Uterus (tissue), 4 donors: Measurements from ENCODE around the gene BORCS8. TPM values are rescaled to one million over a fixed set of nuclear protein-coding genes. Genes with fewer than 3 reads are reported as not detected.
"Not testable (repeated sequence)": the region's sequence is repeated elsewhere in the genome, so short reads cannot be mapped to it uniquely, and the experiment has no call there.

Source experiments
- DNase-seq, 2 donors: peaks; one replicate each; pipeline ENCODE4 v3.0.0-alpha.2; 2019 to 2020
- H3K27ac ChIP-seq, 2 donors: fragments of 200-600 bp; sonication (generic); 1 replicate in 1 of 2; 2 replicates in 1 of 2; pipeline ENCODE4 v1.5.1; 2016 to 2018
- H3K27me3 ChIP-seq, 2 donors: fragments of 200-600 bp; sonication (generic); one replicate each; pipeline ENCODE4 v1.5.1; 2018 to 2019; ENCODE audit warnings: control low read depth in 1 of 2
- H3K36me3 ChIP-seq, 2 donors: fragments of 200-600 bp; sonication (generic); one replicate each; pipeline ENCODE4 v1.5.1; 2019; ENCODE audit warnings: control low read depth in 1 of 2
- H3K4me1 ChIP-seq, 2 donors: fragments of 200-600 bp; sonication (generic); one replicate each; pipeline ENCODE4 v1.5.1; 2018 to 2019; ENCODE audit warnings: control low read depth in 1 of 2
- H3K4me3 ChIP-seq, 2 donors: fragments of 200-600 bp; sonication (generic); 1 replicate in 1 of 2; 2 replicates in 1 of 2; pipeline ENCODE4 v1.5.1; 2018 to 2019; ENCODE audit warnings: mild to moderate bottlenecking in 1 of 2
- H3K9me3 ChIP-seq, 2 donors: fragments of 200-600 bp; sonication (generic); one replicate each; pipeline ENCODE4 v1.5.1; 2019; ENCODE audit warnings: control low read depth in 1 of 2
- POLR2A ChIP-seq, 2 donors: fragments of 450-650 bp; IDR thresholded peaks; one replicate each; pipeline ENCODE4 v1.6.1; 2016; ENCODE audit warnings: antibody characterized with exemption in 2 of 2, mild to moderate bottlenecking in 1 of 2, moderate library complexity in 1 of 2
- intact Hi-C: fragments of 100-400 bp; cut with DNase I; formaldehyde crosslinking; loops from one replicate; pipeline ENCODE4 v1.15.1; 2023; ENCODE audit warnings: low total_unique reads
- total RNA-seq, 4 donors: library from RNA; depleted of rRNA in 3 of 4; stranded (reverse); fragments of >200 nt in 3 of 4; gene quantifications; one replicate each; pipeline versions ENCODE4 v1.1.0 to v1.2.4, GENCODE V29; 2014 to 2023
- TF ChIP-seq, protein P1 (sequence below), 4 experiments: fragments of 200-600 bp in 2 of 4; fragments of 450-650 bp in 2 of 4; sonication (generic) in 2 of 4; IDR thresholded peaks; one replicate each; pipeline ENCODE4 v1.5.1; 2016 to 2019; ENCODE audit warnings: antibody characterized with exemption in 4 of 4, mild to moderate bottlenecking in 2 of 4, moderate library complexity in 1 of 4
- donor health status: DM: yes; HTN: yes; CAD: no.

Gene BORCS8
- total RNA-seq, 4 donors from 2014 or later, result 0.26 to 28.4 (median 4.0) TPM; not detected in 1

DNA sequence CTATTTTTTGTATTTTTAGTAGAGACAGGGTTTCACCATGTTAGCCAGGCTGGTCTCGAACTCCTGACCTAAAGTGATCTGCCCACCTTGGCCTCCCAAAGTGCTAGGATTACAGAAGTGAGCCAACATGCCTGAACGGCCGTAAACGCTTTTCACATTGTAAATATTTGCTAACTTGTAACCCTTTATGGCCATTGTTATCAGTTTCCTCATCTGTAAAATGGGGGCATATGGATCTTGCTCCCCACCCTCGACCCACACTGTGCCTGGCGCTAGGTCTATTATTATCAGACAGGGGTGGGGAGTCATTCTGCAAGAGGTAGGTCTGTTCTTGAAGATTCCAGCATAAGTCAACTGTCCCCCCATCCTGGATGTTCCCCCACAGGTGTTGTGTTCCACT, 31.7 kb upstream of the BORCS8 start:
- Histone ChIP-seq H3K36me3 (no peaks in the 10 kb centered on the region), H3K4me1 (peaks cover 0 to 4% of the 10 kb centered on the region in 2 donors), H3K27me3 (peaks cover 0 to 11% of the 10 kb centered on the region in 2 donors), H3K9me3 (no peaks in the 10 kb centered on the region), H3K4me3 (no peak overlapping the region), H3K27ac (no peak overlapping the region)
- DNase-seq, result no peak
- intact Hi-C loops, result no loop called here
- TF ChIP-seq POLR2A (IDR thresholded peaks at IDR 0.05), result no peak
- TF ChIP-seq, protein P1, sequence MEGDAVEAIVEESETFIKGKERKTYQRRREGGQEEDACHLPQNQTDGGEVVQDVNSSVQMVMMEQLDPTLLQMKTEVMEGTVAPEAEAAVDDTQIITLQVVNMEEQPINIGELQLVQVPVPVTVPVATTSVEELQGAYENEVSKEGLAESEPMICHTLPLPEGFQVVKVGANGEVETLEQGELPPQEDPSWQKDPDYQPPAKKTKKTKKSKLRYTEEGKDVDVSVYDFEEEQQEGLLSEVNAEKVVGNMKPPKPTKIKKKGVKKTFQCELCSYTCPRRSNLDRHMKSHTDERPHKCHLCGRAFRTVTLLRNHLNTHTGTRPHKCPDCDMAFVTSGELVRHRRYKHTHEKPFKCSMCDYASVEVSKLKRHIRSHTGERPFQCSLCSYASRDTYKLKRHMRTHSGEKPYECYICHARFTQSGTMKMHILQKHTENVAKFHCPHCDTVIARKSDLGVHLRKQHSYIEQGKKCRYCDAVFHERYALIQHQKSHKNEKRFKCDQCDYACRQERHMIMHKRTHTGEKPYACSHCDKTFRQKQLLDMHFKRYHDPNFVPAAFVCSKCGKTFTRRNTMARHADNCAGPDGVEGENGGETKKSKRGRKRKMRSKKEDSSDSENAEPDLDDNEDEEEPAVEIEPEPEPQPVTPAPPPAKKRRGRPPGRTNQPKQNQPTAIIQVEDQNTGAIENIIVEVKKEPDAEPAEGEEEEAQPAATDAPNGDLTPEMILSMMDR (IDR thresholded peaks at IDR 0.05), result no peak

DNA sequence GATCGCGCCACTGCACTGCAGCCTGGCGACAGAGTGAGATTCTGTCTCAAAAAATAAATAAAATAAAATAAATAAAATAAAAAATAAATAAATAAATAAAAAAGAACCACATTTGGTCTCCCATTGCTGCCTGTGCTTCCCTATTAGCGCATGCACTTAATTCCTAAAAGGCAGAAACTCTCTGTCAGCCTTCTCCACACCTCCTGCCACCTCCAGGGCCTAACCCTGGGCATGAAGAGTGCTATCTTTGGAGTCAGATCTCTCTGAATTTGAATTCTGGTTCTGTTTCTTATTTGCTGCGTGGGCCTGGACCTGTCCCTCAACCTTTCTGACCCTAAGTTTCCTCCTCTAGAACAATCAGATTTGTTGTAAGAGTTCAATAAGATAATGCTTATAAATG, 31.1 kb upstream of the BORCS8 start:
- intact Hi-C loops, result no loop called here
- Histone ChIP-seq H3K27me3 (peaks cover 0 to 11% of the 10 kb centered on the region in 2 donors), H3K9me3 (no peaks in the 10 kb centered on the region), H3K27ac (no peak overlapping the region), H3K4me1 (peaks cover 0 to 4% of the 10 kb centered on the region in 2 donors), H3K4me3 (no peak overlapping the region), H3K36me3 (no peaks in the 10 kb centered on the region)
- DNase-seq, result no peak
- TF ChIP-seq, protein P1 (IDR thresholded peaks at IDR 0.05), result no peak
- TF ChIP-seq POLR2A (IDR thresholded peaks at IDR 0.05), result no peak

DNA sequence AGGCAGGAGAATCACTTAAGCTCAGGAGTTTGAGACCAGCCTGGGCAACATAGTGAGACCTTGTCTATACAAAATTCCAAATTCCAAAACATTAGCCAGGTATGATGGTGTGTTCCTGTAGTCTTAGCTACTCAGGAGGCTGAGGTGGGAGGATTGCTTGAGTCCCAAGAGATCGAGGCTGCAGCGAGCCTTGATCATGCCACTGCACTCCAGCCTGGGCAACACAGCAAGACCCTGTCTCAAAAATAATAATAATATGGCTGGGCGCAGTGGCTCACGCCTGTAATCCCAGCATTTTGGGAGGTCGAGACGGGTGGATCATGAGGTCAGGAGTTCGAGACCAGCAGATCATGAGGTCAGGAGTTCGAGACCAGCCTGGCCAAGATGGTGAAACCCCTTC, 29.0 kb upstream of the BORCS8 start:
- DNase-seq, H3K27ac ChIP-seq, H3K4me1 ChIP-seq, H3K4me3 ChIP-seq, H3K27me3 ChIP-seq, H3K9me3 ChIP-seq, H3K36me3 ChIP-seq, intact Hi-C loops: not testable (repeated sequence)

DNA sequence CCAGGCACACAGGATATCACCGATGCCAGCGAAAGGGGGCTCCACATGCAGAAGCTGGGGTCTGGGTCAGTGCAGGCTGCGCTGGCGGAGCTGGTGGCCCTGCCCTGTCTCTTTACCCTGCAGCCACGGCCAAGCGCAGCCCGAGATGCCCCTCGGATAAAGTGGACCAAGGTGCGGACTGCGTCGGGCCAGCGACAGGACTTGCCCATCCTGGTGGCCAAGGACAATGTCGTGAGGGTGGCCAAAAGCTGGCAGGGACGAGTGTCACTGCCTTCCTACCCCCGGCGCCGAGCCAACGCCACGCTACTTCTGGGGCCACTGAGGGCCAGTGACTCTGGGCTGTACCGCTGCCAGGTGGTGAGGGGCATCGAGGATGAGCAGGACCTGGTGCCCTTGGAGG, 27.0 kb upstream of the BORCS8 start:
- Histone ChIP-seq H3K27ac (no peak overlapping the region), H3K27me3 (peaks cover 0 to 9% of the 10 kb centered on the region in 2 donors), H3K4me3 (no peak overlapping the region), H3K36me3 (no peaks in the 10 kb centered on the region), H3K4me1 (no peaks in the 10 kb centered on the region), H3K9me3 (no peaks in the 10 kb centered on the region)
- DNase-seq, result no peak
- TF ChIP-seq, protein P1 (IDR thresholded peaks at IDR 0.05), result no peak
- TF ChIP-seq POLR2A (IDR thresholded peaks at IDR 0.05), result no peak
- intact Hi-C loops, result no loop called here

DNA sequence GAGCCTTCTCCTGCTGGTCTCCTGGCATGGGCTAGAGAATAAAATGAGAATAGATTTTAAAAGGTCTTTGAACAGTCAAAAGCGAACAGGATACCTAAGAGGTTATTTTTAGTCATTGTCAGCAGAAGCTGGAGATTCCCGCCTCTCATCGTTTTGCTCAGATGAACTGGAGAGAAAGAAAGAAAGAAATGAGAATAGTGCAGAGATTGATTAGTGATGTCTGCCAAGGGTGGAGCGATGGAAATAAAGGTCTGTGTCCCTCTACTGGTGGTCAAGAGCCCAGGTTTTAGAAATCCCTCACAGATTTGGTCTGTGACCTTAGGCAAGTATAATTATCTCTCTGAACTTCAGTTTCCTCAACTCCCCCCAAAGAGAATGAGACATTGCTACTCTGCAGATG, 25.1 kb upstream of the BORCS8 start:
- H3K4me3 ChIP-seq, result no peak overlapping the region
- intact Hi-C loops, result no loop called here
- H3K4me1 ChIP-seq, result no peaks in the 10 kb centered on the region
- no peak for TF ChIP-seq POLR2A (IDR thresholded peaks at IDR 0.05)
- TF ChIP-seq, protein P1 (IDR thresholded peaks at IDR 0.05), result no peak
- peaks cover 0 to 16% of the 10 kb centered on the region in 2 donors for H3K27me3 ChIP-seq
- no peaks in the 10 kb centered on the region for H3K9me3 ChIP-seq
- no peak overlapping the region for H3K27ac ChIP-seq
- no peak for DNase-seq
- no peaks in the 10 kb centered on the region for H3K36me3 ChIP-seq

DNA sequence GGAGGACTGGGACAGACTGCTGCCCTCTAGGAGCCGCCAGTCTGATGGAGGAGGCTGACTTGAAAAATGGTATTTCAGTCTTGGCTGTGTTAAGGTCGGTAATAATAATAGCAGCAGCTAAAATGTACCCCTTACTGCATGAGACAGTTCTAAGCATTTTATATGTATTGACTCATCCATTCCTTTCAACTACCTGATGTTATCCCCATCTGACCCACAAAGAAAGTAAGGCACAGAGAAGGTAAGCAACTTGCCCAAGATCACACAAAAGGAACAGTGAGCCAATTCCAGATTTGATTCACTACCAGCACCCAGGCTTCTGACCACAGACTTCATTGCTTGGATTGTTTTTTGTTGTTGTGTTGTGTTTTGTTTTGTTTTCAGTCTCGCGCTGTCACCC, 23.8 kb upstream of the BORCS8 start:
- H3K4me3 ChIP-seq, result no peak overlapping the region
- H3K27me3 ChIP-seq, result peaks cover 0 to 21% of the 10 kb centered on the region in 2 donors

More for the DNA sequence above, 23.8 kb upstream of the BORCS8 start:
- no peak for TF ChIP-seq POLR2A (IDR thresholded peaks at IDR 0.05)
- TF ChIP-seq, protein P1 (IDR thresholded peaks at IDR 0.05), result no peak
- Histone ChIP-seq H3K9me3 (no peaks in the 10 kb centered on the region), H3K36me3 (no peaks in the 10 kb centered on the region), H3K4me1 (no peaks in the 10 kb centered on the region), H3K27ac (no peak overlapping the region)
- intact Hi-C loops, result no loop called here
- DNase-seq, result no peak
